Esophagus mucosa (tissue), 1 donor: ENCODE results near the gene RBM10. TPM values are rescaled to one million over a fixed set of nuclear protein-coding genes. Genes with fewer than 3 reads are reported as not detected.

Experiments
- total RNA-seq: library from RNA; stranded (reverse); gene quantifications from one replicate; pipeline ENCODE4 v1.2.4, GENCODE V29; 2023
- donor health status: DM: yes; HTN: yes; CAD: no.

RBM10 gene
- total RNA-seq, 1 donor from 2014 or later: 23.6 TPM

Other genes starting within 250 kb of the RBM10 start
- 4.9 TPM for gene JADE3, start 232.8 kb upstream of the RBM10 start, total RNA-seq
- 0.20 TPM for gene RGN, start 66.8 kb upstream of the RBM10 start, total RNA-seq
- gene NDUFB11, start 519 bp upstream of the RBM10 start, total RNA-seq: 67.4 TPM
- 190 TPM for gene UBA1, start 48.6 kb downstream of the RBM10 start, total RNA-seq
- gene CDK16, start 73.5 kb downstream of the RBM10 start, total RNA-seq: 80.7 TPM
- gene USP11, start 87.8 kb downstream of the RBM10 start, total RNA-seq: 13.2 TPM
- gene ZNF157, start 225.4 kb downstream of the RBM10 start, total RNA-seq: 0.16 TPM